Right lobe of liver (tissue), 6 donors: ENCODE data around the gene SLC38A8. TPM values are rescaled to one million over a fixed set of nuclear protein-coding genes. Genes with fewer than 3 reads are reported as not detected.

Source experiments
- ATAC-seq, 4 donors: fragments of 200-7000 bp; cut with Tn5 transposase; one replicate each; pipeline ENCODE4 v1.9.1; 2020; ENCODE audit warnings: mild to moderate bottlenecking in 4 of 4, moderate library complexity in 4 of 4
- DNase-seq, 3 donors: peaks; one replicate each; pipeline ENCODE4 v3.0.0-alpha.2; 2020
- H3K27ac ChIP-seq, 3 donors: fragments of 200-600 bp; one replicate each; pipeline ENCODE4 v1.8.0; 2022
- H3K27me3 ChIP-seq, 2 donors: fragments of 200-600 bp; one replicate each; pipeline ENCODE4 v1.8.0; 2022
- H3K36me3 ChIP-seq, 4 donors: fragments of 200-600 bp; sonication (generic) in 1 of 4; one replicate each; pipeline versions ENCODE4 v1.5.1 to v1.8.0; 2017 to 2022; ENCODE audit warnings: control low read depth in 1 of 4
- H3K4me1 ChIP-seq, 4 donors: fragments of 200-600 bp; sonication (generic) in 1 of 4; one replicate each; pipeline versions ENCODE4 v1.5.1 to v1.8.0; 2017 to 2022; ENCODE audit warnings: control low read depth in 1 of 4
- H3K4me3 ChIP-seq, 3 donors: fragments of 200-600 bp; one replicate each; pipeline ENCODE4 v1.8.0; 2022
- H3K9me3 ChIP-seq, 4 donors: fragments of 200-600 bp; sonication (generic) in 1 of 4; one replicate each; pipeline versions ENCODE4 v1.5.1 to v1.8.0; 2017 to 2022; ENCODE audit warnings: control low read depth in 1 of 4
- POLR2A ChIP-seq: fragments of 450-650 bp; IDR thresholded peaks from one replicate; pipeline ENCODE4 v1.6.1; 2017; ENCODE audit warnings: antibody characterized with exemption, mild to moderate bottlenecking
- WGBS: methylation state at CpG from one replicate; pipeline ENCODE4 v1.1.6; 2018; ENCODE audit warnings: low coverage, low lambda C conversion rate; ENCODE audit not compliant: insufficient coverage; ENCODE audit errors: missing lambda C conversion rate; 5-methylcytosine and 5-hydroxymethylcytosine counted together
- intact Hi-C, 2 donors: fragments of 100-400 bp; cut with DNase I; formaldehyde crosslinking; loops; one replicate each; pipeline versions ENCODE4 v1.11.2 to v1.14.1; 2022
- total RNA-seq, 6 experiments: library from RNA; depleted of rRNA in 2 of 6; stranded (reverse); fragments of >200 nt in 2 of 6; fragmentation: NEBNext Ultra II Directional in 3 of 6; extraction: Animal tissue kit (Norgen Biotek cat#: 25700) in 3 of 6; gene quantifications; one replicate each; pipeline versions ENCODE4 v1.1.0 to v1.2.4, GENCODE V29; 2016 to 2023
- TF ChIP-seq, protein P1 (sequence below), 4 donors: fragments of 200-600 bp in 3 of 4; fragments of 450-650 bp in 1 of 4; IDR thresholded peaks; one replicate each; pipeline versions ENCODE4 v1.5.1 to v1.8.0; 2016 to 2022; ENCODE audit warnings: antibody characterized with exemption in 4 of 4, mild to moderate bottlenecking in 2 of 4
- donor health status: DM: no; HTN: yes; CAD: no.
- donor health status: DM: no; HTN: no; CAD: no.
- donor health status: DM: no; HTN: no; CAD: no.
- donor health status: DM: no; HTN: yes; CAD: no.
- donor health status: DM: no; HTN: yes; CAD: no.

The SLC38A8 gene
- total RNA-seq, 6 experiments from 2014 or later, result not detected

DNA sequence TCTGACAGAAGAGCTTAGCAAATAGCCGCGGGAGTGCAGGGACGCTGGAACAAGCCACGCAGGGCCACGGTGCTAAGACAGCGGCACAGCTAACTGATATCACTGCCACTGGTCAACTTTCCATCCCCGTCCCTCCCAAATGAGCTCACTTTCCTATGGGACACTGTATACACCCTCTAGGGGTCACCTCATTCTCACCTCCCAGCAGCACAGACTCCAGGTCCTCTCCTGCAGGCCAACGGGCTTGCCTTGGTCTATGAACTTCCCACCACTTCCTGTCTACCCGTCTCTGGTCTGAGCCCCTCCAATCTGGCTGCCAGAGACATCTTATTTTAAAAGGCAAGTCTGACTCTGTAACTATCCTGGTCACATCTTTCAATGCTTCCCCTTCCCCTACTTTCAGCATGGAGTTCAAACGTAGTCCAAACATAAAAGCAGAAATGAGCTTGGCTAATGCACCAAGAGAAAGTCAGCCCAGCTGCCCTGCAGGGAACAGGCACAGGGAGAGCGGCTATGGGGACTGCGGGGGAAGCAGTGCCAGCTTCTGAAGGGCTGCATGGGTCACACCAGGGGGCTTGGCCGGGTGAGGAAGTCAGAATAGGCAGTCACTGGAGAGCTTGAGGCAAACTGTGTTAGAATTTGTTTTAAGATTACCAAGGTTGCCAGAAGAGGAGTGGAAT is 26.3 kb upstream of the SLC38A8 start:
- WGBS, result 72% methylated on average over 5 of the region's 13 CpGs
- TF ChIP-seq POLR2A, result no peak
- TF ChIP-seq, protein P1, sequence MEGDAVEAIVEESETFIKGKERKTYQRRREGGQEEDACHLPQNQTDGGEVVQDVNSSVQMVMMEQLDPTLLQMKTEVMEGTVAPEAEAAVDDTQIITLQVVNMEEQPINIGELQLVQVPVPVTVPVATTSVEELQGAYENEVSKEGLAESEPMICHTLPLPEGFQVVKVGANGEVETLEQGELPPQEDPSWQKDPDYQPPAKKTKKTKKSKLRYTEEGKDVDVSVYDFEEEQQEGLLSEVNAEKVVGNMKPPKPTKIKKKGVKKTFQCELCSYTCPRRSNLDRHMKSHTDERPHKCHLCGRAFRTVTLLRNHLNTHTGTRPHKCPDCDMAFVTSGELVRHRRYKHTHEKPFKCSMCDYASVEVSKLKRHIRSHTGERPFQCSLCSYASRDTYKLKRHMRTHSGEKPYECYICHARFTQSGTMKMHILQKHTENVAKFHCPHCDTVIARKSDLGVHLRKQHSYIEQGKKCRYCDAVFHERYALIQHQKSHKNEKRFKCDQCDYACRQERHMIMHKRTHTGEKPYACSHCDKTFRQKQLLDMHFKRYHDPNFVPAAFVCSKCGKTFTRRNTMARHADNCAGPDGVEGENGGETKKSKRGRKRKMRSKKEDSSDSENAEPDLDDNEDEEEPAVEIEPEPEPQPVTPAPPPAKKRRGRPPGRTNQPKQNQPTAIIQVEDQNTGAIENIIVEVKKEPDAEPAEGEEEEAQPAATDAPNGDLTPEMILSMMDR (IDR thresholded peaks at IDR 0.05), result no peak
- H3K27me3 ChIP-seq, result no peaks in the 10 kb centered on the region

DNA sequence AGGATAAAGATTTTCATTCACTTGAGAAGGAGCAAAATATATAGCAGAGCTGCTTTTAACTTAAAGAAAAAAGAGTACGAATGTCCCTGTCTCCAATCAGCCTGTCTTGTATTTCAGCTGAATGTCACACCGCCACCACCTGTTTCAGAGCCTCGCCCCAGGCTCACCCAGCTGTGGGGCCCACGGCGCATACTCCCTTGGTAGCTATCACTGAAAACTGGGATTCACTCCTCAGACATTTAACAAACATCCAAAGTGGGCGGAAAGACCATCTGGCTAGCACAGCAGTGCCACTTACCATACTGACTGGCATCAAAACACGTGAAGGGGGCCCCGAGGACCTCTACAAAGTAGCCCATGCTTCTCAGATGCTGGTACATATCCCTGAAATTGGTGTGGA is 25.4 kb upstream of the SLC38A8 start:
- WGBS, result 89% methylated on average over 3 of the region's 8 CpGs
- no peak for TF ChIP-seq POLR2A
- TF ChIP-seq, protein P1 (IDR thresholded peaks at IDR 0.05), result no peak
- no peak overlapping the region for H3K4me3 ChIP-seq

More for the DNA sequence above, 26.3 kb upstream of the SLC38A8 start:
- H3K36me3 ChIP-seq, result peaks cover 13 to 88% (median 42%) of the 10 kb centered on the region in 4 donors
- ATAC-seq, result peak in 2 of 4 donors; percentile 42 to 49
- no peaks in the 10 kb centered on the region for H3K4me1 ChIP-seq
- H3K4me3 ChIP-seq, result no peak overlapping the region
- DNase-seq, result no peak
- H3K9me3 ChIP-seq, result no peaks in the 10 kb centered on the region
- intact Hi-C loops, result loop anchor here in 1 of 2 donors (10.0 kb wide), 1 partner anchor 104 kb away; the partner anchor contains the start of gene NECAB2
- H3K27ac ChIP-seq, result no peak overlapping the region

GRCh38 chr16:84067640-84068039 is 25.0 kb upstream of the SLC38A8 start:
- intact Hi-C loops, result loop anchor here in 1 of 2 donors (10.0 kb wide), 1 partner anchor 103 kb away; the partner anchor contains the start of gene NECAB2
- no peaks in the 10 kb centered on the region for H3K27me3 ChIP-seq
- H3K36me3 ChIP-seq, result peaks cover 8 to 90% (median 42%) of the 10 kb centered on the region in 4 donors
- WGBS, result 86% methylated on average over 9 of the region's 9 CpGs
- no peak for ATAC-seq
- no peaks in the 10 kb centered on the region for H3K9me3 ChIP-seq
- no peaks in the 10 kb centered on the region for H3K4me1 ChIP-seq
- DNase-seq, result no peak
- TF ChIP-seq, protein P1 (IDR thresholded peaks at IDR 0.05), result no peak
- TF ChIP-seq POLR2A, result no peak
- H3K27ac ChIP-seq, result no peak overlapping the region
- H3K4me3 ChIP-seq, result no peak overlapping the region

More for the DNA sequence above, 25.4 kb upstream of the SLC38A8 start:
- H3K9me3 ChIP-seq, result no peaks in the 10 kb centered on the region
- H3K27me3 ChIP-seq, result no peaks in the 10 kb centered on the region
- DNase-seq, result no peak
- no peak overlapping the region for H3K27ac ChIP-seq
- intact Hi-C loops, result loop anchor here in 1 of 2 donors (10.0 kb wide), 1 partner anchor 103 kb away; the partner anchor contains the start of gene NECAB2
- H3K4me1 ChIP-seq, result no peaks in the 10 kb centered on the region
- no peak for ATAC-seq
- H3K36me3 ChIP-seq, result peaks cover 12 to 90% (median 40%) of the 10 kb centered on the region in 4 donors

- intact Hi-C loops, result loop anchor here in 1 of 2 donors (10.0 kb wide), 1 partner anchor 101 kb away; the partner anchor contains the start of gene NECAB2
- Histone ChIP-seq H3K36me3 (peaks cover 8 to 98% (median 42%) of the 10 kb centered on the region in 4 donors), H3K4me3 (no peak overlapping the region), H3K27me3 (no peaks in the 10 kb centered on the region), H3K4me1 (no peaks in the 10 kb centered on the region), H3K9me3 (no peaks in the 10 kb centered on the region), H3K27ac (no peak overlapping the region)
- no peak for TF ChIP-seq POLR2A
- TF ChIP-seq, protein P1 (IDR thresholded peaks at IDR 0.05), result peak; percentile 47 to 69 (median 62)
- WGBS, result 40% methylated on average over 12 of the region's 12 CpGs
- ATAC-seq (peak; percentile 68 to 76 (median 70)), DNase-seq (no peak)
Measured at GRCh38 chr16:84065536-84066132, 23.0 kb upstream of the SLC38A8 start.
